GM19467 (cell line): ENCODE results near the gene BCL7C.

Source experiments
- ATAC-seq: cut with Tn5 transposase; IDR thresholded peaks from one replicate; pipeline ENCODE4 v1.9.1; 2021; ENCODE audit warnings: mild to moderate bottlenecking, moderate library complexity; ENCODE audit not compliant: unreplicated experiment

The BCL7C gene

DNA sequence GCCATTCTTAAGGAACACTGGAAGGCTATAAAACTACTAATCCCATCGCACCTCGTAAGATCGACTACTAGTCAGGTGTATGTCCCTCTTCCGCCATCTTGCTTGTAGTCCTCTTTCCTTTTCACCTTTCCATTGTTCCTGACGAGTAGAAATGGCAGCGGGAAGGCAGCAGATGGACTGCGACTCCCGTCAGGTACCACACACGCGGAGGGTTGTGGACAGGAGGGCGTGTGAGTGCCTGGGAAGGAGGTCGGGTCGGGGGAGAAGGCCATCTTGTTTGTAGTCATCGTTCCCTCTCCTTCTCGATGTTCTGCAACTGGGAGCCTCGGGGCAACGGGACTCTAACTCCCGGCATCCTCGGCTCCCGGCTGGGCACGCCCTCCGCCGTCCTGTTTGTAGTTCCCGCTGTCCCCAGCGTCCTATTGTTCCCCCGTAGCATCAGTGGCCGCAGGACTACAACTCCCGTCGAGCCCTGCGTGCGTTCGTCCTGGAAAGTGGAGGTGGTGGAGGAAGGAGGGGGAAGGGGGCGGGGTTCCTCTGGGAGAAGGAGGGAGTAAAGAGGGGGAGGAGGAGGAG, 29.2 kb upstream of the BCL7C start:
- peak; percentile 59 for ATAC-seq

DNA sequence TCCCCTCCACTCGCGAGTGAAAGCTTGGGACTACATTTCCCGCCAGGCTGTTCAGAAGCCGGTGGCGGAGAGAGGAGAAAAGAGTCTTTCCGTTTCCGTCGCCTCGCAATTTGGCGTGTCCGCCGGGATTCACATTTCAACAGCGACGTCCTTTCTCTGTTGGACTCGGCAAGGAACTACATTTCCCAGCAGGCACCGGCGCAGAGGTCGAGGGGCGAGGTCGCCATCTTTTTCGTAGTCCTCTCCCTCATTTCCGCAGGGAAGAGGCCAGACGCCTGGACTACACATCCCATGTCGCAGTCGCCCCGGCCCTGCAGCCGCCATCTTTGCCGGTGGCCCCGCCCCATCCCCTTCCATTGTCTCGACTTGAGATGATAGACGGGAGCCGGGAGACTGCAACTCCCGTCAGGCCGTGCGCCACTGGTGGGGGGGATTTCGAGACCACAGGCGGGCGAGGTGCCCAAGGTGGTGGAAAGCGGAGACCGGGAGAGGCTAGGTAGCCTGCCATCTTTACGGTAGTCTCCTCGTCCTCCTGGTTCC, 28.6 kb upstream of the BCL7C start:
- peak; percentile 77 for ATAC-seq

DNA sequence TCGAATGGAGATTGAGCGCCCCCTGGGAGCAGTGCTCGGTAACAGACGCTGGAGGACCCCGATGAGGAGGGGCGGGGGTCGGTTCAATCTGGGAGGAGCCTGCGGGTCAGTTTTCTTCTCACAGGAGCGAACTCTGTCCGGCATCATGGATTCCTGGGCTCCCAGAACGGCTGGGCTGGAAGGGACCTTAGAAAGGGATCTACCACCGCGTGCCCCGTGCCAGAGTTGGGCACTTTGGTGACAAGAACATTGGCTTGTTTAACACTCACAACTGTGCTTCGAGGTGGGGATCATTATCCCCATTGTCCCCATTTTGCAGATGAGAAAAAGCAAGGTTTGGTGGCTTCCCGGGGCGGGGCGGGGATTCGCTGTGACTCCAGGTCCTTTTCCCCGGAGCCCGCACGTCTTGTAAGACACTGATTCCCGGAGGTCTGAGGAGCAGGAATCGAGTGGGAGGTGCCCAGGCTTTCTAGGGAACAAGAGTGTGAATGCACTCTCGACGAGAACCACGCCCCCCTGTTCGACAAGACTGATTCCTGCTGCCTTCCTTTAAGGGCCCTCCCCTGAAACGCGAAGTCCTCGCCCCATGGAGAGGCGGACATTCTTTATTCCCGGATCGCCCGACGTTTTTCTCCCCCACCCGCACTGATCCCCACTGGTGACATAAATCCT, 28.0 kb upstream of the BCL7C start:
- no peak for ATAC-seq

DNA sequence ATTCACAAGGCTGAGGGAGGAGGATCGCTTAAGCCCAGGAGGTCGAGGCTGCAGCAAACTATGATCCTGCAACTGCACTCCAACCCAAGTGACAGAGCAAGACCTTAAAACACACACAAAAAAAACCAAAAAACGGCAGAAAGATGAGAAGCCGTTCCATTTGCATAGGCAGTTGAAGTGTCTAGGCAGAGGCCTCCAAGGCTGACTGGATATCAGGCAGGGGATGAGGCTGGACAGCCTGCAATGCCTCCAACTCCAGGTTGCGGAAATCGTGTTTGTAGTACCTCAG, 27.5 kb upstream of the BCL7C start:
- no peak for ATAC-seq

DNA sequence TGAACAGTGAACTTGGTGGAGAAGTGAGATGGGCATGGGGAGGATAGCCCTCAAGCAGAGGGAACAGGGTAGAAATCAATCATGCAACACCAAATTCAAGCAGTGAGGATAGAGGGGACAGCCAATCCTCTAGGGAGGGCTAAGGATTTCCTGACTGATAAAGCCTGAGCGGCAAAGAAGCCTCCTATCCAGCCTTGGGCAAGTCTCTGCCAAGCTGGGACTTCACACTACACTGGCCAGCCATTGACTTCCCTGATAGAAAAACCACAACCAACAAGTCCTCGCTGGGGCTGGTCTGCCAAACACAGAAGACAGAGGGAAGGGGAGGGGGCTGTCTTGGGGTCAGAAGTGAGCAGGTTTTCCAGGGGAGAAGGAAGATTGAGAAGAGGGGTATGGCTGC, 27.0 kb upstream of the BCL7C start:
- ATAC-seq, result no peak

DNA sequence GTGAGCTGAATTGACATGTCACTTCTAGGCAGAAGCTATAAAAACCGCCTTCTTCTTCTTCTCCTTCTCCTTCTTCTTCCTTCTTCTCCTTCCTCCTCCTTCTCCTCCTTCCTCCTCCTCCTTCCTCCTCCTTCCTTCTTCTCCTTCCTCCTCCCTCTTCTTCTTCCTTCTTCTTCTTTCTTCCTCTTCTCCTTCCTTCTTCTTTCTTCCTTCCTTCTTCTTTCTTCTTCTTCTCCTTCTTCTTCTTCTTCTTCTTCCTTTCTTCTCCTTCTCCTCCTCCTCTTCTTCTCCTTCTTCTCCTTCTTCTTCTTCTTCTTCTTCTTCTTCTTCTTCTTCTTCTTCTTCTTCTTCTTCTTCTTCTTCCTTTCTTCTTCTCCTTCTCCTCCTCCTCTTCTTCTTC, 24.7 kb upstream of the BCL7C start:
- ATAC-seq, result no peak

DNA sequence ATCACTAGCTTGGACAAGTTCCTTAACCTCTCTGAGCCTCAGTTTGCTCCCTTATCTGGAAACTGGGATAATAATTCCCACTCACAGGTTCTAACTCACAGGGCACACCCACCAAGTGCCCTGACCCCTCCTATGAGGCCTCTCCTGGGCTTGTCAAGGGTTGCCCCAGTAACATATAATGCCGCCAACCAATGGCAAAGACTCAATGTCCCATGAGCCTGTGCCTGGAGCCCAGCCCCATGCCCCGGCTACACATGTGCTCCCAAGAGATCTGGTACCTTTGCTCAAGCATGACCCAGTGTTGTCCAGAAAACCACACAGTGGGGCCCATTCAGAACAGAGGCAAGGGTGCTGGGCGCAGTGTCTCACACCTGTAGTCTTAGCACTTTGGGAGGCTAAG, 21.0 kb upstream of the BCL7C start:
- no peak for ATAC-seq

DNA sequence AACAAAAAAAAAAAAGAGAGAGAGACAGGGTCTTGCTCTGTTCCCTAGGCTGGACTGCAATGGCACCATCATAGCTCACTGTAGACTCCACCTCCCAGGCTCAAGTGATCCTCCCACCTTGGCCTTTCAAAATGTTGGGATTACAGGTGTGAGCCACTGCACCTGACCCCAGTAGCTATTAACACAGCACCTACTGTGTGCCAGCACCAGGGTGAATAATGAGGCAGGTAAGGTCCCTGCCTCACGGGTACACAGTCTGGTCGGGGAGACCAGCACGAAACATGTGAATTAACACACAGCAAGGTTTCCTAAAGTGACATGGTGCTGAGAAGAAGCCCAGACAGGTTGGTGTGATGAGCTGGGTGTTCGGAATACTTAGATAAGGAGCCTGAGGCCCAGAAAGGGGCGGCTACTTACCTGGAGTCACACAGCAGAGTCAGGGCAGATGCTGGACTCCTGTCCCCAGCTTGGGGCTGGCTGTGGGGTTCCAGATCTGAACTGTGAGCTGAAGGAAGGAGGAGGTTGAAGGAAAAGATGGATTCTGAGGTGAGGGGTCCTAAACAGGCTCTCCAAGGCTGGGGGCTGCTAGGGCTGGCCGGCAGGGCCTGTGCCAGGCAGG, 19.0 kb upstream of the BCL7C start:
- ATAC-seq, result no peak

DNA sequence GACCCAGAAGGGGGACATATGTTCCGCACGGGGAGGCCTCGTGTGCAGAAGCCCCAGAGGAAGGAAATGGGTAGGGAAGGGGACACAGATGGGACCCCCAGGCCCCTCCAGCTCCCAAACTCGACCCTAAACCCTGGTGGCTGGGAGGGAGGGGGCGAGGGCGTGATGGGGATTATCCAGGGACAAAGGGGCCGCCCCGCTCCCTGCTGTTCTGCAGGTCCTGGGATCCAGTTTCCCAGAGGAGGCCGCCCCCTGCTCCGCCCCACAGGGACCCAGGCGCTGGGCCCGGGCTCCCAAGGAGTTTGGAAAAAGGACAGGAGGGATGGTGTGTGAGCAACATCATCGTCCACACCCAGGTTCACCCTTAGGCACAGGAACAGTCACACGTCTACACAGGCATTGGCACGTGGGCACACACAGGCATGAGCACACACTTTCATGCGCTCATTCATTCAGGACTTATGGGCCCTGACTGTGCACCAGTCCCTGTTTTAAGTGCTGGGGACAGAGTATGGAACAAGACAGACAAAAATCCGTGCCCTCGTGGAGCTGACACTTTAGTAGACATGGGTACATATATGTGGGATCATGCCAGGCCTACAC, 16.7 kb upstream of the BCL7C start:
- ATAC-seq, result no peak

DNA sequence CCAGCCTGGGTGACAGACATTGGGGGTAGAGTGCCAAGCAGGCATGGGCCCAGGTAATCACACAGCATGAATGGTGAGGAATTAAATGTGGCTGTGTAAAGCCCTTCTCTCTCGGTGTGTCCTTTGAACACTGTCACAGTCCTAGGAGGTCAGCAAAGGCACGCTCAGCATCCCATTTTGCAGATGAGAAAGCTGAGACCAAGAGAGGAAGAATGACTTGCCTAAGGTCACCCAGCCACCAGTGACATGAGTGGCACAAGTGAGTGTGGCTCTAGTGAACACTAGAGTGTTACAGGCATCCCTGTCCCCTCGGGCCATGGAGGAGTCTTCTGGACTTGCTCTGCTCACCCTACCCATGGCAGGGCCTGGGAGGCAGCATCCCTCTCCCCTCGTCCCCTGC, 13.2 kb upstream of the BCL7C start:
- no peak for ATAC-seq

DNA sequence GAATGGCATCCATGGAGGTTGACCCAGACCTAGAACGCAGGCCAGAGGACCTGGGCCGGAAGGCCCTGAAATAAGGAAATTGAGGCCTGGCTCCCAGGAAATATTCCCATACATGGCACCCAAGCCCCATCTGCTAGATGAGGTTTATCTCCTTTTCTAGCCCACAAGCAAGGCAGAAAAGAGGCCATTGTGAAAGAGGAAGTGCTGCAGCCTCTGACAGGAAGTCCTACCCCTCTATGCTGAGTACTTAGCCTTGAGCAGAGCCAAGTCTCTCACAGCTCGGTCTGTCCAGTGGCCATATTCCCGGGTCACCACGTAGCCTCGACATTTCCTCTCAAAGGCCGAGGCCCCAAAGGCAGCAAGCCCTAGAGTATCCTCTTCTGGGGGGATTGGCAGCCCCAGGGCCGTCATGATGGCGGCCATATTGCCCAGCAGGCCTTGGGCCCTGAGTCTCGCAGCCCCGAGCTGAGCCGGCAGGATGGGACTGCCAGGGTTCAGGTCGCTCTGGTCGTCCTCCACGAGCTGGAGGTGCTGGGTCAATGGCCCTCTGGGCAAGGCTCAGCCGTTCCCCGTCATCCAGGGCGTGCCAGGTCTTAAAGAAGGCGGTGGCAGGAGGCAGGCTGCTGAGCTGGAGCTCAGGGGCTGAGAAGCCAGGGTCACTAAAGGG, 10.4 kb upstream of the BCL7C start:
- no peak for ATAC-seq

DNA sequence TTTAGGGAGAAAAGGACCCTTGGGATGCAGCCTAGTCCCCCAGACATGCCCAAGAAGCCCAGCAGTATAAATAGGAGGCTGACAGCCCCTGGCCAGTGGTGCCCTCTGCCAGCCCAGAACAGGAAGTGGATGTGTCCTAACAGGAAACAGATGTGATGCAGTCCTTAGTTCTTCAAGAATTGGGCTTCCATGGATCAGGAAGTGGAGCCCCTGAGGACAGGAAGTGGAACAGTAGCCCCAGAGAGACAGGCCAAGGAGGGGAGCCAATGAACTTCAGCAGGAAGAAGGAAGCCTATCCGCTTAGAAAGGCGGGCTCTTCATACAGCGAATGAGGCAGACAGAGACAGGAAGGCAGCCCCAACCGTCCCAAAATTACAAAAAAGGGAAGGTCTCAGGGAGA, 9.7 kb upstream of the BCL7C start:
- ATAC-seq, result no peak

DNA sequence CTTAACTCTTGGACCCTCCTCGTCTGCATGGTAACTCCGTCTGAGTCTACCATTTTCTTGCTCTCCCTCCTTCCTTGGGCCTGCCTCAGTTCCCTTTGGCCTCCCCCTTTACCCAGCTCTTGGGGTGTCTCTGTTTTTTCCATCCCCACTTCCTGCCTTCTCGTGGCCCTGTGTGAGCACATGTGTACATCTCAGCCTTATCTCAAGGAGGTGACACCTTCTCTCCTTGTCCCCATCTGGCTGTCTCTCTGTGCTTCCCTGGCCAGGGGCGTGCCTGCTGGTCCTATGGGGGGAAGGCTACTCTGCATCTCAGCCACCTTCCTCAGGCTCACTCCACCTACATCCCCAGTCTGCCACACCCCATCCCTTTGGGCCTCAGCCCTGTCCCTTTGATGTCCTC, 9.1 kb upstream of the BCL7C start:
- no peak for ATAC-seq

DNA sequence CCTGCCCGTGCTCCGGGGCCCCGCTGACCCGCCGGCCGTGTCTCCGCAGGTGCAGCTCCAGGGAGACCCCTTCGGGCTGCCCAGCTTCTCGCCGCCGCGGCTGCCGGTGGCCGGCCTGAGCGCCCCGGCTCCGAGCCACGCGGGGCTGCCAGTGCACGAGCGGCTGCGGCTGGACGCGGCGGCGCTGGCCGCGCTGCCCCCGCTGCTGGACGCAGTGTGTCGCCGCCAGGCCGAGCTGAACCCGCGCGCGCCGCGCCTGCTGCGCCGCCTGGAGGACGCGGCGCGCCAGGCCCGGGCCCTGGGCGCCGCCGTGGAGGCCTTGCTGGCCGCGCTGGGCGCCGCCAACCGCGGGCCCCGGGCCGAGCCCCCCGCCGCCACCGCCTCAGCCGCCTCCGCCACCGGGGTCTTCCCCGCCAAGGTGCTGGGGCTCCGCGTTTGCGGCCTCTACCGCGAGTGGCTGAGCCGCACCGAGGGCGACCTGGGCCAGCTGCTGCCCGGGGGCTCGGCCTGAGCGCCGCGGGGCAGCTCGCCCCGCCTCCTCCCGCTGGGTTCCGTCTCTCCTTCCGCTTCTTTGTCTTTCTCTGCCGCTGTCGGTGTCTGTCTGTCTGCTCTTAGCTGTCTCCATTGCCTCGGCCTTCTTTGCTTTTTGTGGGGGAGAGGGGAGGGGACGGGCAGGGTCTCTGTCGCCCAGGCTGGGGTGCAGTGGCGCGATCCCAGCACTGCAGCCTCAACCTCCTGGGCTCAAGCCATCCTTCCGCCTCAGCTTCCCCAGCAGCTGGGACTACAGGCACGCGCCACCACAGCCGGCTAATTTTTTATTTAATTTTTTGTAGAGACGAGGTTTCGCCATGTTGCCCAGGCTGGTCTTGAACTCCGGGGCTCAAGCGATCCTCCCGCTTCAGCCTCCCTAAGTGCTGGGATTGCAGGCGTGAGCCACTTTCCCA, 8.4 kb upstream of the BCL7C start:
- ATAC-seq, result peak; percentile 48

DNA sequence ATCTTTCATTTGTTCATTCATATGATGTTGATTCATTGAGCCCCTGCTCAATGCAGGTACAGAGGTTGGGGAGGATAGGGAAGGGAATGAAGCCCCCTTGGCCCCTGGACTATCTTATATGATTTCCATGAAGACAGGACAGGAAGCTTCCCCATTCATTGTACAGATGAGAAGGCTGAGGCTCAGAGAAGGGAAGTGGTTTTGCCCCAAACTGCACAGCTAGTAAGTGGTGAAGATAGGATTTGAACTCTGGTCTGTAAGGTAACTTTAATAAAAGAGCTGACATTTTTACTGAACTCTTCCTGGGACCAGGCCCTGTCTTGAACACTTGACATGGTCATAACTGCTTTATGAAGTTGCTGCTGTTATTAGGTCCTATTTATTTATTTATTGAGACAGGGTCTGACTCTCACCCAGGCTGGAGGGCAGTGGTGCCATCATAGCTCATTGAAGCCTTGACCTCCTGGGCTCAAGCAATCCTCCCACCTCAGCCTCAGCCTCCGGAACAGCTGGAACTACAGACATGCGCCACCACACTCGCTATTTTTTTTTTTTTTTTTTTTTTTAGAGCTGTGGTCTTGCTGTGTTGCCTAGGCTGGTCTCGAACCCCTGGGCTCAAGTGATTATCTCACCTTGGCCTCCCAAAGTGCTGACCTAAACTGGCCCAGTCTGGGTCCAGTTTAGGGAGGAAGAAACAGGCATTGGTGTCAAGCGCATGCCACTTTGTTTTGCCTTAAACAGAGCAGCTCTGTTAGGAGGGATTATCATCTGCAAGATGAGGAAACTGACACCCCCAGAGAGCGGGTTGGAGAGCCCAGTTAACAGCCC, 7.5 kb upstream of the BCL7C start:
- ATAC-seq, result no peak

DNA sequence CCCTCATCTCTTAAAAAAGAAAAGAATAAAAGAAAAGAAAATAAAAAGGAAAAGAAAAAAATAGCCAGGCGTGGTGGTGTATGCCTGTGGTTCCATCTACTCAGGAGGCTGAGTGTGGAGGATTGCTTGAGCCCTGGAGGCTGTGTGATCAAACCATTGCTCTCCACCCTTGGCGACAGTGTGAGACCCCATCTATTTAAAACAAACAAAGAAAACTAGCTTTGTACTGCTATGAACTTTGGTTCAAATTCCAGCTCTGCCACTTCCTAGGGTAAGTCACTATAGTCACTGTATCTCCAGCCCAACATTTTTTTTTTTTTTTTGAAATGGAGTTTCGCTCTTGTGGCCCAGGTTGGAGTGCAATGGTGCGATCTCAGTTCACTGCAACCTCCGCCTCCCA, 6.7 kb upstream of the BCL7C start:
- no peak for ATAC-seq

DNA sequence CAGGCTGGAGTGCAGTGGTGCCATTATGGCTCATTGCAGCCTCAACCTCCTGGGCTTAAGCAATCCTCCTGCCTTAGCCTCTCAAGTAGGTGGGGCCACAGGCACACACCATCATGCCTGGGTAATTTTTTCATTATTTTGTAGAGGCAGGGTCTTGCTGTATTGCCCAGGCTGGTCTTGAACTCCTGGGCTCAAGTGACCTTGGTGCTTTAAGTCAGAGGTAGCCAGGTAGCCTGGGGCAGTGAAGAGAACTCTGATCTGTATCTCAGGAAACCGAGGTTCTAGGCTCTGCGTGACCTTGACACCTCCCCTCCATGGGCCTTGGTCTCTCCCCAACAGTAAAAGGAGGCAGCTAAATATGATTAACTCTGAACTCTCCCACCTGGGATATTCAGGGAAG, 5.9 kb upstream of the BCL7C start:
- ATAC-seq, result no peak

DNA sequence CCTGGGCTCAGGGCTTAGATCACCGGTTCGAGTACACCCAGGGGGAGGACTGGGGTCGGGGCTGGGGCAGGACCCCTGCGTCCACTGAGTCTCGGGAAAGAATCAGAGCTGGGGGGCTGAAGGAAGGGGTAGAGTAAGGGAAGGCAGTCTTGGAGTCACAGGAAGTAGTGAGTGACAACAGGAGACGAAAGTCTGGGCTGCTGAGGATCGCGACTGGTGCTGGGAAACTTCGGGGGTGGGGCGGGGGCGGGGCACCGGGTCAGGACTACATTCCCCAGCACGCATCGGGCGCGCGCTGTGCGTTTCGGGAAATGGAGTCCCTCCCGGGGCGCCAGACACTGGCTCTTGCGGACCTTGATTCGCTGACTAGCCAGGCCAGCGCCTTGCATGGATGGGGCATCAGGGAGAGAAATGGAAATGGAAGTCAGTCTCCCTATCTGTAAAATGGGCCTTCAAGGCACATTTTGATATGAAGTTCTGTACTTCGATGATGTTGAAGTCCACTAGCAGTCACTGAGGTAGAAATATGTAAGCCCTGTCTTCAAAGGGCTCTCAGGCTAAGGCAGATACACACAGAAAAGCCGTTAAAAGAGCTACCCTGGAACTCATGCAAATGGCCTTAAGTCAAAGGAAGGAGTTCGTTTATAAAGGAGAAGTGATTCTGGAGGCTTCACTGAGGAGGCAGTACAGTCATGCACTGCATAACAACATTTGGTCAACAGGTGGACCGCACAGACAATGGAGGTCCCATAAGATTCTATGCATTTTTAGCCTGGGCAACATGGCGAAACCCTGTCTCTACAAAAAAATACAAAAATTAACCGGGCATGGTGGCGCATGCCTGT, 3.2 kb upstream of the BCL7C start:
- no peak for ATAC-seq
